Measurements from ENCODE around the gene MAMDC4. TPM values are rescaled to one million over a fixed set of nuclear protein-coding genes. Genes with fewer than 3 reads are reported as not detected.
A peak's percentile ranks its signal among the peaks of the same experiment; 100 is the strongest.

MAMDC4 gene
- total and polyA plus RNA-seq, 2 of the 13 experiments (the other 11 are each of a cell fraction or from before 2014, with no cell fraction given): 6.0 to 6.8 TPM

GRCh38 chr9:136881691-136882108, 29.6 kb downstream of the MAMDC4 start (continued):
- no peak for TF ChIP-seq ZMAT5 (CRISPR knock-in tag; IDR thresholded peaks at IDR 0.05; ENCODE audit: borderline replicate concordance, low read depth)
- TF ChIP-seq MED1 (CRISPR knock-in tag; IDR thresholded peaks at IDR 0.05): peak; percentile 35
- no peak for TF ChIP-seq ARHGAP35 (CRISPR knock-in tag; IDR thresholded peaks at IDR 0.05; ENCODE audit: borderline replicate concordance)
- no peak for TF ChIP-seq ZNF816 (CRISPR knock-in tag; IDR thresholded peaks at IDR 0.05; ENCODE audit: borderline replicate concordance)
- peak; percentile 60; the same call in 1 of the 2 replicates for TF ChIP-seq HIVEP1 (CRISPR knock-in tag; IDR thresholded peaks at IDR 0.05)
- TF ChIP-seq ZNF484 (CRISPR knock-in tag; IDR thresholded peaks at IDR 0.05; ENCODE audit: borderline replicate concordance, low read depth): no peak
- no peak; the same call in 1 of the 2 replicates for TF ChIP-seq ZFY (CRISPR knock-in tag; IDR thresholded peaks at IDR 0.05)
- 0 out of 2 replicates have a peak, but pooled peaks have one; percentile 10 for TF ChIP-seq RXRB (CRISPR knock-in tag; IDR thresholded peaks at IDR 0.05; ENCODE audit: borderline replicate concordance)
- no peak for TF ChIP-seq ATM (IDR thresholded peaks at IDR 0.05; ENCODE audit: borderline replicate concordance)
- TF ChIP-seq THAP9 (CRISPR knock-in tag; IDR thresholded peaks at IDR 0.05; ENCODE audit: borderline replicate concordance): no peak
- TF ChIP-seq NFAT5 (CRISPR knock-in tag; IDR thresholded peaks at IDR 0.05): no peak
- TF ChIP-seq HNF1B (CRISPR knock-in tag; IDR thresholded peaks at IDR 0.05): no peak
- TF ChIP-seq KLF16 (CRISPR knock-in tag; IDR thresholded peaks at IDR 0.05): no peak
- peak; percentile 71 for TF ChIP-seq U2AF1 (optimal IDR thresholded peaks at IDR 0.05; ENCODE audit: low read depth, low read length)
- no peak for TF ChIP-seq NR2C2 (CRISPR knock-in tag; IDR thresholded peaks at IDR 0.05; ENCODE audit: borderline replicate concordance)
- 0 out of 2 replicates have a peak, but pooled peaks have one; percentile 29 for TF ChIP-seq SIN3A (IDR thresholded peaks at IDR 0.05; ENCODE audit: borderline replicate concordance, low read depth, low read length)
- no peak for TF ChIP-seq E2F1 (CRISPR knock-in tag; IDR thresholded peaks at IDR 0.05)
